Retinal pigment epithelial cell (primary cell): Measurements from ENCODE around the gene IGFL3.
"Not testable (repeated sequence)": the region's sequence is repeated elsewhere in the genome, so short reads cannot be mapped to it uniquely, and the experiment has no call there.

Experiments
- DNase-seq: peaks from one replicate; pipeline ENCODE4 v3.0.0-alpha.2; 2010; ENCODE audit warnings: low read depth
- H3K4me3 ChIP-seq: 2 replicates; pipeline ENCODE4 v1.5.1; 2011; ENCODE audit warnings: mild to moderate bottlenecking, low read length, control low read depth, moderate library complexity
- CTCF ChIP-seq: conservative IDR thresholded peaks from 2 replicates; pipeline ENCODE4 v1.5.1; 2011; ENCODE audit warnings: low read depth, low read length, control low read depth, inconsistent platforms

The IGFL3 gene

DNA sequence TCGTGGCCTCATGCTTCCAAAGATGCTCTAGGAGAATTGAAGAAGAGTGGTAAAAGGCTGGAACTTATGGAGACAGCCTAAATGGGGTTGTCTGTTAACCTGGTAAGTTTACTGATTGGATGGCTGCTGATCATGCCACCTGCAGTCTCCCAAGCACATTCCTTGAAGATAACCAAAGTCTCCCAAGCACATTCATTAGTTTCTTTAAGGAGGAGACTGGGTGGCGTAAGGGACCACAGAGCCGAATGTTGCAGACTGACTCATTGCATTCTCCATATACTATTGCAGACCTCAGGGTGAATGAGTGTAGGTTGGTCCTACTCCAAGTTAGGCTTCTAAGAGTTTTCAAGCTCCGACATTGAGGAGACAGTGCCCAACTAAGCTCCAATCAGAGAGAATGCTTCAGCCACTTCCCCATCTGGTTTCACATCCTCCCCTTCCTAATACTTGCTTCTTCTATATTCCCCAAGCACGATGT is at the start of gene IGFL3:
Gene IGFL3 (minus strand): TSS at position 51 of the 478 bp plus-strand sequence. CDS start 39 bp downstream, at position 12.
- DNase-seq: no peak
- no peak within 1 kb of the TSS for H3K4me3 ChIP-seq
- TF ChIP-seq CTCF: no peak

- no peak overlapping the region for H3K4me3 ChIP-seq
- TF ChIP-seq CTCF: no peak
- DNase-seq: no peak
Observed at GRCh38 chr19:46173886-46174480, 49.5 kb upstream of the IGFL3 start.

- H3K4me3 ChIP-seq: no peak overlapping the region
- DNase-seq: no peak
- TF ChIP-seq CTCF: no peak
Observed at GRCh38 chr19:46162731-46163130, 38.2 kb upstream of the IGFL3 start.

- H3K4me3 ChIP-seq, DNase-seq: not testable (repeated sequence)
Observed at GRCh38 chr19:46161642-46162257, 37.3 kb upstream of the IGFL3 start.

DNA sequence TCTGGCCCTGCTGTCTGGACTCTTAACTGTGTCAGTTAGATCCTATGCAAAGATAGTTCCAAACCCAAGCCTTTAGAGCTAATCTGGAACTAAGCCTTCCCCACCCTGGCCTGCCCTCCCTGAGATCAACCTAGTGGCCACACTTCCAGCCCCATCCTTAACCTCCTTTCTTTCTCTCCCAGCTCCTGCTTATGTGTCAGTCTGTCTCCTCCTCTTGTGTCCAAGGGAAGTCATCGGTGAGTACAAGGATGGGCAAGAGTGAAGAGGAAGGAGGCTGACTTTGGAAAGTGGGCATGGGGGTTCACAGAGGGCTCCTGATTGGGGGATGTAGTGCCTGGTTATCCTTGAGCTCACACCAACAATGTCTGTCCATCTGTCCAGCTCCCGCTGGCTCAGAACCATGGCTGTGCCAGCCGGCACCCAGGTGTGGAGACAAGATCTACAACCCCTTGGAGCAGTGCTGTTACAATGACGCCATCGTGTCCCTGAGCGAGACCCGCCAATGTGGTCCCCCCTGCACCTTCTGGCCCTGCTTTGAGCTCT is 35.8 kb upstream of the IGFL3 start:
- TF ChIP-seq CTCF: no peak
- no peak for DNase-seq
- no peak overlapping the region for H3K4me3 ChIP-seq

- no peak for DNase-seq
- H3K4me3 ChIP-seq: no peak overlapping the region
- TF ChIP-seq CTCF: no peak
Observed at GRCh38 chr19:46159418-46160232, 35.1 kb upstream of the IGFL3 start.

DNA sequence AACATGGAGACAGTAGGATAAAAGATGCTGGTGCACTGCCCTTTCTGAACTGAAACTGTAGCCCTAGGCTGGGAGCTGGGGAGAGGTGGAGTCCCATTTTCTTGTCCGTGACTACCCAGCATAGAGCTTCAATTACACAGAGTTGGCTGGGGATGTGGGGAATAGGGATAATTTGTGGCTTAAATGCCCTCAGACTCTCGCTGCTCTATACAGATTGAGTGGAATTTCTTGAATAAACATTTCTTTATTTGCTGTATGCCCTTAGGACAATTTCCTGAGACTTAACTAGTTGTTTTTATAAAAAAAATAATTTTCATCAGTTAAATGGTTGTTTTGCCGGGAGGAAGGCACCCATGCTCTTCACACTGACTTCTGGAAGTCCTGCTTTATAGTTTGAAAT is 30.7 kb upstream of the IGFL3 start:
- no peak for DNase-seq
- no peak for TF ChIP-seq CTCF
- no peak overlapping the region for H3K4me3 ChIP-seq
